ENCODE results near the gene CYB5R4. TPM values are rescaled to one million over a fixed set of nuclear protein-coding genes. Genes with fewer than 3 reads are reported as not detected.

The CYB5R4 gene
- total RNA-seq, 1 experiment from 2014 or later = 24.0 TPM

DNA sequence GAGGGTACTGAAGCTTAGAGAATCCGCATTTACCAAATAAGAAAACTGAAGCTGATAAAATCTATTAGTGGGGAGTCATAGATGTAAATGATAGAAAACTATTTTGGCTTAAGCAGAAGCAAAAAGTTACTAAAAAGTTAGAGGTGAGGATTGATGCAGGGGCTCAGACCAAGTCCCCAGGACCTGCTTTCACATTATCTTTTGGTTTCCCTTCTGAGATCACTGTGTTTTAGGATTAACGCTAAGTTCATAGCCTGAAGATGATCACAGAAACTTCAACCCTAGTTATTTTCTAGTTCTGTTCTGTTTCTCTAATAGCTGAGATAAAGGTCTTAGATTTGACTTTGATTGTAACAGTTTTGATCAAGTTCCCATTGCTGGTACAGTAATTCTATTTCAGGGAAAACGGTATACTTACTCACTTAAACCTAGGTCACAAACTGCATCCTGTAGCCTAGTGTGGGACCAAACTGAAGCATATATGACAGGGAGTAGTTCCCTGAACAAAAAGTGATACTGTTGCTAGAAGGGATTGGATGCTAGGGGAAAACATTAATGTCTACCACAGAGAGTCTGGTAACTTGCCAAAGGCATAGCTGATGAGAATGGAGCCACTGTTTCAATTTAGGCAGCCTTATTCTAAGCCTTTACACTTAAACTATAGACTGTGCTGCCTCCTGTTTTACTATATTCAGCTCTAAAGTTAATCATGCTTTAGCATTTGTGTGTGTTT, 13.1 kb downstream of the CYB5R4 start:
- no peak overlapping the region for H3K27ac ChIP-seq (ENCODE audit: low read depth, low read length)
- H3K9me3 ChIP-seq (ENCODE audit: control insufficient read depth in 1 of 2, insufficient read depth in 1 of 2, low read depth in 1 of 2, low read length in 2 of 2) = no peaks in the 10 kb centered on the region
- no peak overlapping the region for H3K4me3 ChIP-seq (replicated peaks in 1 of 2; ENCODE audit: low read depth in 1 of 2, low read length in 2 of 2)
- no peak for TF ChIP-seq REST (IDR thresholded peaks at IDR 0.05; ENCODE audit: low read depth)
- TF ChIP-seq SP1 (IDR thresholded peaks at IDR 0.05; ENCODE audit: low read depth) = no peak
- TF ChIP-seq SRF (IDR thresholded peaks at IDR 0.05; ENCODE audit: low read depth) = no peak
- TF ChIP-seq CBX3 (IDR thresholded peaks at IDR 0.05; ENCODE audit: low read depth) = no peak
- no peak for TF ChIP-seq CEBPB (IDR thresholded peaks at IDR 0.05; ENCODE audit: low read depth)
- no peak for TF ChIP-seq EZH2phosphoT487 (IDR thresholded peaks at IDR 0.05; ENCODE audit: borderline replicate concordance)
- no peak for TF ChIP-seq FOSL1 (IDR thresholded peaks at IDR 0.05; ENCODE audit: low read depth)
- no peak for TF ChIP-seq ZFX (IDR thresholded peaks at IDR 0.05)
- no peak overlapping the region for H2AFZ ChIP-seq (ENCODE audit: low read depth, low read length, poor library complexity, severe bottlenecking)
- H3K79me2 ChIP-seq (ENCODE audit: insufficient read depth, low read length) = 0 out of 2 replicates have a peak, but pooled peaks cover 6% of the 10 kb centered on the region
- H3K9me2 ChIP-seq (ENCODE audit: insufficient read depth) = no peaks in the 10 kb centered on the region
- H3K36me3 ChIP-seq (ENCODE audit: control insufficient read depth in 1 of 2, insufficient read depth in 2 of 2, low read length in 2 of 2) = peaks cover 0 to 7% of the 10 kb centered on the region in 2 experiments; a peak in 1 of 4 replicates
- no TSS peak for BruUV-seq (replicated peaks)
- no peak overlapping the region for H3K9ac ChIP-seq (ENCODE audit: low read length)
- H3K4me2 ChIP-seq (ENCODE audit: low read length) = no peak overlapping the region
- POLR2A ChIA-PET = no interaction called here
- RAD21 ChIA-PET (ENCODE audit: low non-redundant PET in 1 of 2, low total read pairs in 2 of 2, uncharacterized antibody in 2 of 2, unreplicated experiment in 2 of 2) = no interaction called here
- H3K27me3 ChIP-seq (ENCODE audit: insufficient read depth, low read length) = no peaks in the 10 kb centered on the region
- CTCF ChIA-PET = no interaction called here
- no peaks in the 10 kb centered on the region for H4K20me1 ChIP-seq (ENCODE audit: insufficient read depth)
- intact Hi-C loops (cut with micrococcal nuclease) = no loop called here
- peaks cover 0 to 8% of the 10 kb centered on the region in 2 experiments; a peak in 1 of 4 replicates for H3K4me1 ChIP-seq (ENCODE audit: control insufficient read depth in 1 of 2, insufficient read depth in 2 of 2, low read length in 2 of 2)
- DNase-seq (ENCODE audit: low read depth, low spot score) (no peak), ATAC-seq (no peak)

Measured in HCT116 (cell line).